GM23338 (cell line): ENCODE measurements around the gene CSPG4.
"Not testable (repeated sequence)": the region's sequence is repeated elsewhere in the genome, so short reads cannot be mapped to it uniquely, and the experiment has no call there.

ENCODE experiments used
- CTCF ChIP-seq, 2 experiments: fragments of 200-600 bp in 1 of 2; sonication (generic) in 1 of 2; conservative IDR thresholded peaks; 2 replicates each; pipeline versions ENCODE4 v1.5.1 to v1.6.1; 2016 to 2017; ENCODE audit warnings: antibody characterized with exemption in 2 of 2, low read depth in 2 of 2, mild to moderate bottlenecking in 2 of 2, moderate library complexity in 1 of 2
- EZH2 ChIP-seq: fragments of 200-600 bp; sonication (generic); IDR thresholded peaks from one replicate; pipeline ENCODE4 v1.8.0; 2017; ENCODE audit warnings: antibody characterized with exemption, mild to moderate bottlenecking, low read depth; ENCODE audit not compliant: unreplicated experiment
- EZH2phosphoT487 ChIP-seq: fragments of 200-600 bp; sonication (generic); IDR thresholded peaks from one replicate; pipeline ENCODE4 v1.8.1; 2018; ENCODE audit warnings: antibody characterized with exemption; ENCODE audit not compliant: unreplicated experiment
- JUNB ChIP-seq: IDR thresholded peaks from one replicate; pipeline ENCODE4 v1.6.1; 2016; ENCODE audit warnings: antibody characterized with exemption; ENCODE audit not compliant: unreplicated experiment
- POLR2AphosphoS5 ChIP-seq: IDR thresholded peaks from 2 replicates; pipeline ENCODE4 v1.6.1; 2016; ENCODE audit warnings: antibody characterized with exemption, low read depth
- REST ChIP-seq: IDR thresholded peaks from one replicate; pipeline ENCODE4 v1.6.1; 2018; ENCODE audit warnings: antibody characterized with exemption; ENCODE audit not compliant: unreplicated experiment

- TF ChIP-seq CTCF (conservative IDR thresholded peaks at IDR 0.05; ENCODE audit: low read depth in 2 of 2); POLR2AphosphoS5; EZH2; JUNB; EZH2phosphoT487; REST: not testable (repeated sequence)
Measured at GRCh38 chr15:75747121-75747520, 34.5 kb upstream of the CSPG4 start.
